ENCODE results near the gene MEN1.

MEN1 gene

DNA sequence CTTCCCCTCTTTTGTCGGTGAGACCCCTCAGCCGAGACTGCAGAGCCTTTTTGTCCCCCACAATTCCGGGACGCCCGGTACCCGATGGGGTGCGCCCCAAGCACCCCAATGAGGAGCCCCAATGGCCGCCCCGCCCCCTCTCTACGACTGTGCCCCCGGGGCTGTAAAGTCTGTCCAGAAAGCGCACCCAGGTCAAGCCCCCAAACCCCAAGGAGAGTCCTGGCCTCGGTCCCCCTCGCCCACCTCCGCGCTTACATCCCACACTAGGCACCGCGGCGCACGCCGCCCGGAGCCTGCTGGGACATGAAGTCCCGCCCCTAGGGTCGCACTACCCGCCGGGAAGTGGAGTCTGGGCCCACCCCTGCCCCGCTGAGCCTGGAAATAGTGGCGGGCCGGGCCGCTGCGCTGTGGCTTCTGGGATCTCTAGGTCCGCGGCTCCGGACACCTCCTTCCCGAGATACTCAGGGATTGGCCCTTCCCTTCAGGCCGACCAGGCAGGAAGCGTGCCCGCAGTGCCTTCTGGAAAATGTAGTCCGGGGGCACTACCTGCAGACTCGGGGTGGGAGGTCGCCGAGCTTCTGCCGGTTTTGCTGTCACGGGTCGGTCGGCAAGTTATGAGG lies at the start of gene MEN1:
Gene MEN1, minus strand, starts transcription at position 281 of the 620 bp plus-strand sequence. CDS start 442 bp downstream, outside the sequence.
- in situ Hi-C loops (cut with MboI; ENCODE audit: low sequenced_read_pairs): no loop called here

DNA sequence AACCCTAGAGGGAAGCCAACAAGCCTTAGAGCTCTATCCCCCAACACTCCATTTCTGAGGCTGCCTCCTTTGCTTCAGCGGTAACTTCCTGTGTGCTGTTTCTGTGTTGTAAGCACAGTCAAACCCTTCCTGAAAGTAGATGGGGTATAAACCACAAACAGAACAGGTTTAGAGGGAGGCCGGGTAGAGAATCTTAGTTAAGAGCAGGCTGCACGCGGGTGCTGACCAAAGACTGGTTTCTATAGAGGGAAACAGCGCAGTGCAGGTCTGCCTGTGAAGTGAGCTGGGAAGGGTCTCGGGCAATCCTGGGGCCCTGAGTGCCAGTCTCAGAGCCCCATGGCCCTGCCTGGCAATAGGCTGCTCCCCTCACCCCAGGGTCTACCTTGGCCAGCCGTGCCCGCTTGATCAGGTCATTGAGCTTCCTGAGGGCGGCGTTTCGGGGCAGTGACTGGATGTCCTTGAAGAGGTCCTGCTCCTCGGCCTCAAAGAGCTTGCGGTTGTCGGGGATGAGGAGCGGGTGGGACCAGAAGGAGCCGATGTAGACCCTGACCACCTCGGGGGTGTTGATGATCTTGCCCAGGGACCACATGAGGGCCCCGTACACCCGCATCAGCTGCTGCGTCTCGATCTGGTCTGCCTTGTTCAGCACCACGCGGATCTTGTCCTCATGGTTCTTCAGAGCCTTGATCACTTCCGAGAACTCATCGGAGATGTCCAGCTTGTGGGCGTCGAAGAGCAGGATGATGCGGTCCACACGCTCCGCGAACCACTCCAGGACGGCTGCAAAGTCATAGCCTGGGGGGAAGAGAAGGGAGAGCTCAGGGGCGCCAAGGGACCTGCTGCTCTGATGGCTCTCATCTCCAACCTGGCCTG lies 49.4 kb upstream of the MEN1 start:
- in situ Hi-C loops (cut with MboI; ENCODE audit: low sequenced_read_pairs): no loop called here

DNA sequence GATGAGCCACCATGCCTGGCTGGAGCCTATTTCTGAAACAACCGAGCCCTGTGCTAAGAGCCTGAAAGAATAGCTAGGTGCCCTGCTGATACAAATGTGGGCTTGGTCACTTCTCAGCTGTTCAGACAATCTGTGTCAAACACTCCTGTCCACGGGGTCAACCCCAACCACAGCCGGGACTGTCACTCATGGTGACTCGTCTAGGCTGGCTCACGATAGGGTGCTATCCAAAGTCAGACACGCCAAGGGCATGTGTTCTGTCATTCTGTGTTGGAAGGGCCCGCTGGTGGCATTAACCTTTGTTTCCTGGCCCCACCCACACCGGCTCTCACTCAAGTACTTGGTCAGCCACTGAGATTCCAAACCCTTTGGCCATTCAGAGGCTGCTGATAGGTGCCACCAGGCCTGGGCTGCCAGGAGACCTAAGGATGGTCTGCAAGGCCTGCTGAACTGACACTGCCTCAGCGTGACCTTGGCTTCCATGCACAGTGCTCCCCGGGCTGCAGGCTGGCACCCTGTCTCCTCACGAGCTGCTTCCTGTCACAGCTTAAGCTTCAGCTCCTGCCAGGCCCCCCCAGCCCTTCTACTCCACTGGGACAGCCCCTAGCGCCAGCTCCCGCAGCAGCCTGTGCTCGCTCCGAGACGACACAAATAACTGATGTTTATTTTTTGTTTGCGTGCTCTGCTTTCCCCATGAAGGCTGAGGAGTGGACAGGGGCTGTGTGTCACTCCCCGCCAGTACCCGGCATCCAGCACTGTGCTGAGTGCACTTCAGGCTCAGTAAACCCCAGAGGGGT lies 48.3 kb upstream of the MEN1 start:
- in situ Hi-C loops (cut with MboI; ENCODE audit: low sequenced_read_pairs): no loop called here

DNA sequence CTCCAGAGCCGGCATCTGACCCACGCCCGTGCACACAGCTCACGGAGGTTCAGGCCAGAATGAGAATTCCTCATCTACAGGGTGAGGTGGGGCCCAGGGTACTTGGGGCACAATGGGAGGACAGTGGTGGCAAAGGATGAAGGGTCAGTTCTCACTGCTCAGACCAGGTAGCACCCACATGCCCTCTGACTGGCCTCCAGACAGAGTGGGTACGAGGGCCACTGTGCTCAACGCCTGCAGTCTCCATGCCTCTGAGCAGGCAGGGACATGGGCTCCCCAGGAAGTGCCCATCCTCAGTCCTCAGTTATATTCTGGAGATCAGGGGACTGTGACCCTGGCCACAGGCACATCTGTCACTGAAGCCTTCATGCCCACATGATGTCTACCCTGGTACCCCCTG lies 47.1 kb upstream of the MEN1 start:
- in situ Hi-C loops (cut with MboI; ENCODE audit: low sequenced_read_pairs): no loop called here

DNA sequence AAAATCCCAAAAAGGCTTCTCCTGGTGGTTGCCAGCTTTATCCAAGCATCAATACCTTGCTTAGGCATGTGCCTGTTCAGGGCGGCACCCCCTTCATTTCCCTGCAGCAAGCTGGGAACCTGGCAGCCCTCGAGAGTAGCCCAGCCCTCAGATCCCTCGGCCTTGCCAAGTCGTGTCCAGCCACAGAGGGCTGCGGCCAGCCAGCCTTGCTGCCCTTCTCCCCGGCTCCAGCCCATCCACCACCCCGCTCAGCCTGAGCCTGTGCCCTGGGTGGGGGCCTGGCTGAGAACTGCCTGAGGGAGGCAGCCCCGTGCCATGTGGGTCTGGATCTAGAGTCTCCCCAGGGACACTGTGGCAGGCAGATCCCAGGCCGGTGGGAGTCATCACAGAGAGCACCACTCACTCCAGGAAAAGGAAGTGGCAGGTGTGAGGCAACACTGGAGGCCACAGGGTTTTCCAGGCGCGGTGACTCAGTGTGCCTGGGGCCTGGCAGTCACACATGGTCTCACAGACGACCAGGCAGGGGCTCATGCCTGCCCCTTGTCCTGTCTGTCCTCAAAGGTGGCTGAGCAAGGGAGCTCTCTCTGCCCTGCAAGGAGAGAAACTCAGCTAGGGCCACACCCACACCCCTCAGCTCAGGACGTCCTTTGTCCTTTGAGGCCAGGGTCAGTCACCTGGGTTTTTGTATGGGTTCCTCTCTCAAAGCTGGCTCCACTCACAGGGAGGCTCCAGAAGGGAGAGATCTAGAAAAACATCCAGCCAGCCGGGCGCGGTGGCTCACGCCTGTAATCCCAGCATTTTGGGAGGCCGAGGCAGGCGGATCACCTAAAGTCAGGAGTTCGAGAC lies 46.3 kb upstream of the MEN1 start:
- in situ Hi-C loops (cut with MboI; ENCODE audit: low sequenced_read_pairs): no loop called here

DNA sequence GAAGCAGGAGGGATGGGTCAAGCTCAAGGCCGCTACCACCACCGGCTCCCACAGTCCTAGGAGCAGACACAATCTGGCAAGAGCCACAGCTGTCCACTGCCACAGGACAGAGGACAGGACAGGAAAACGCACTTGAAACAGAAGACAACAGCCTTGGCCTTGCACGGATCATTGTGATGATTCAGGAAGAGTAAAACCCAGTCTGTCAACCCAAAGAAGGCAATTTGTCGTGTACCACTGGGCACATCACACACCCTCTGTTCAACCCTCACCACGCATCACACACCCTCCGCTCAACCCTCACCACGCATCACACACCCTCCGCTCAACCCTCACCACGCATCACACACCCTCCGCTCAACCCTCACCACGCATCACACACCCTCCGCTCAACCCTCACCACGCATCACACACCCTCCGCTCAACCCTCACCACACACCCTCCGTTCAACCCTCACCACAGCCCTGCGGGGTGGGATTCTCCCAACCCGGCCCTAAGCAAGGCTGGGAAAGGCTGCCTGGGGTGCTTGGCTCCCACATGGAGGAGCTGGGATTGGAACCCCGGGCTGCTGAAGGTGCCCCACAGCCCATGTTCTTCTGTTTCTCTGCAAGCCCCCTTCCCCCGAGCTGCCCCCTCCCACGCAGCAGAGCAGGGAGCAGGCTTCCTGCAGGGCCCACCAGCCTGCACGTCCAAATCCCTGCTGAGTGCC lies 45.4 kb upstream of the MEN1 start:
- in situ Hi-C loops (cut with MboI; ENCODE audit: low sequenced_read_pairs): no loop called here

DNA sequence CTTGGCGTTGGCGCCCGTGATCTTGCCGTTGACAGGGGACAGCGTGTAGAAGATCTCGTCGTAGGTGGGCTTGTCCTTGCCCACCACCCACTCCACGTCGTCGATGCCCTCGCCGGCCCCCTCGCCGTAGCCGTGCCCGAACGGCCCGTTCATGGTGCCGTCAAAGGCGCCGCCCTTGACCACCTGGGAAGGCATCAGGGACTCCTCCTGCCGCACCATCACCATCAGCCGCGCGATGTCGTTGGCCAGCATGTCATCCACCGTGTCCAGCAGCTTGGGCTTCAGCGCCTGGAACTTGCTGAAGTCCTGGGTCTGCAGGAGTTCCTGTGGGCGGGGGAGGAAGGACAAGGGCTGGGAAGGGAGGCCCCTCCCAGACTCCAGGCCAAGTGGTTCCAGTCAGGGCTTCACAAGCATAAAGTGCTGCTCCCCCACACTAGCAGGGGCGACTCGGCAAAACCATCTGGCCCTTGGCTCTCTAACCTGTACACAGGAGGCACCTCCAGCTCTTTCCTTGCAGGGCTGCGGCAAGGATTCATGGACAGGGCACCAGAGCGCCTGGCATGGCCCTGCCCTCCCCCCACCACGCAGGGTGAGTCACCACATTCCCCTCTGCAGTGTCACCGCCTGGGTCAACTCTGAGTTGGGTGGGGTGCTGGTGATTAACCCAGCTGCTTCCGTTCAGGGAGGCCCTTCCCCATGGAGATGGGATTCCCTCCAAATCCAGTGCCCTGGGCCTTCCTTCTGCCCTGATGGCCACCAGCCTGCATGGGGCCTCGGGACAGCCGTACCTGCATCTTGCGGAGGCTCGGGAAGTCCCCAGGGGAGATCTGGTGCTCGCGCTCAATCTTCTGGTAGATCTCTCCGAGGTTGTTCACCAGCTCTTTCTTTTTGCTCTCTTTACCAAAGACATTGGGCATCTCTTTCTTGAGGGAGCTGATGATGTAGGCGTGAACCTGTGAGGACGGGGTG lies 44.5 kb upstream of the MEN1 start:
- in situ Hi-C loops (cut with MboI; ENCODE audit: low sequenced_read_pairs): no loop called here

DNA sequence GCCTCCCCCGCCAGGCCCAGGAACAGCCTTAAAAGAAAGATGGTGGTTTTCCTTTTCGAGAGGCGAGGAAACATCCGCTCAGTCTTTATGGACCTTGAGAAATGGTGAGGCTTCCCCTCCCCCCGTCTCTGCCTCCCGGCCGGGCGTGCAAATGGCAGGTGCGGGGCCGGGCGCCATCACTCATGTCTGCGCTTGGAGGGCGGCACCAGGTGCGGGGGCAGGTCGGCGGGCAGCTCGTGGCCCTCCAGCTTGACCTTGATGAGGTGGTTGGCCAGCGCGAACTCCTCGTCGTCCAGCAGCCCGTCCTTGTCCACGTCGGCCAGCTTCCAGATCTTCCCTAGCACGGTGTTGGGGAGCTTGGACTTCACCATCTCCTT lies 43.8 kb upstream of the MEN1 start:
- in situ Hi-C loops (cut with MboI; ENCODE audit: low sequenced_read_pairs): no loop called here

DNA sequence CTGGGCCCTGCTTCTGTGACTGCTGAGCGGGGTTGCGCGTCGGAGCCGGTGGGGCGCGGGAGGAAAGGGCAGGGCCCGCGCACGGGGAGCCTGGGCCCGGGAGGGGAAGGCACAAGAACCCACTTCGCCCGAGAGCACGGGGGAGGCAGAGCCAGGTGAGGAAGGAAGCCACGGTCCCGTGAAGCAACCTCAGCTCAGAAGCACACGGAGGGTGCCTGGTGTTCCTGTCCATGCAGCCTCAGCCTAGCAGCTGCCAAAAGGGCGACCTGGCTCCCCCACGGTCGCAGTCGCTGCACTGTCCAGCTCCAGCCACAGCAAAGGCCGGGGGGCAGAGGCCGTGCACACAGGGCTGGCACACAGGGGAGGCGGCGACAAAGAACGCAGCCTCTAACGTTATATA lies 43.4 kb upstream of the MEN1 start:
- in situ Hi-C loops (cut with MboI; ENCODE audit: low sequenced_read_pairs): no loop called here

DNA sequence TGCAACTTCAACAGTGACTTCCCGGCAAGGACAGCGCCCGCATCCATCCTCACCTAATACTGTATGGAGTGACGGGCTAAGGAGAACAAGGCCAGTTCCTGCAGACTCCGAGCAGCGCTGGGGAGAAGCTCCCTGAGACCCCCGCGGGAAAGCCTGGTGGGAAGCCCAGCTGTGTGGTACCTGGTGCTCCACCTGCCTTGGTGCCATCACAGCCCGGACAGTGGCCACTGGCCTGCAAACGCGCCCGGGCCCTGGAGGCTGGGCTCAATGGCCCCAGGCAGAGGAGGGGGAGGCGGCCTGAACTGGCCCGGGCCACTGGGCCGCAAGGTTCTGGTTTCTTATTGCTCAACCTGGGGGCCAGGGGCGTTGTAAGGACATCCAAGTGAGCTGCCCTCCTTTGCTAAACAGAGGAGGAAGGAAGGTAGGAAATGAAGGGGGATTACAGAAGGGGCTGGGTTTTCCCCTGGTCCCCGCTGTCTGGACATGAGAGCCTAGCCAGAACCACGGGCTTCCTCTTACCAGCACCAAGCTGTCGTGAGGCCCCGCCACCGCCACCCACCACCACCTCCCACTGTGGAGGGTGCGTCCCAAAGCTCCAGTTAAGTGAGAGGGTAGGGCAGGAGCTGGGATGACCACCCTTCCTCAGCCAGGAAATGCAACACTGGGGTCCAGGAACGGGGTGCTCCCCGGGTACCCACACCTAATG lies 42.6 kb upstream of the MEN1 start:
- in situ Hi-C loops (cut with MboI; ENCODE audit: low sequenced_read_pairs): no loop called here

DNA sequence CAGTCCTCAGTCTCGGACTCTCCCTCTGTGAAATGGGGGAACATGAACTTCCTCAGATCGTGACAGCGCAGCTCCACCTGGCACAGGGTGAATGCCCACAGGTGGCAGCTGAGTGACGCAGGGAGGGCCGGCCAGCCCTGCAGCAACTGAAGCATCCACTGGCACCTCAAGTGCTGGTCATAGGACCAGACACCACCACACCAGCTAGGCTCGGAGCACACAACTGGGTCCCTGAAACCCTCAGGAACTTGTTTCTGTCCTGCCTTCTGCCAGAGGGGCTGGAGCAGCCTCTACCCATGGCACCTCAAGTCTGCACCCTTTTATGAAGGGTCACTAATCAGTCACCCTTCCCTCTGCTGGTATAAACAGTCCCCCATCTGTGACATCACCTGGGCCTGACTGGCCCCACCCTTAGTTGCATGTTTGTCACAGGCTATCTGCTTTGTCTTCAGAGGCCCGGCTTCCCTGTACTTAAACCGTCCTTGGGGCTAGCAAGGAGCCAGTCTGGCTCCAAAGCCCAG lies 41.5 kb upstream of the MEN1 start:
- in situ Hi-C loops (cut with MboI; ENCODE audit: low sequenced_read_pairs): no loop called here

DNA sequence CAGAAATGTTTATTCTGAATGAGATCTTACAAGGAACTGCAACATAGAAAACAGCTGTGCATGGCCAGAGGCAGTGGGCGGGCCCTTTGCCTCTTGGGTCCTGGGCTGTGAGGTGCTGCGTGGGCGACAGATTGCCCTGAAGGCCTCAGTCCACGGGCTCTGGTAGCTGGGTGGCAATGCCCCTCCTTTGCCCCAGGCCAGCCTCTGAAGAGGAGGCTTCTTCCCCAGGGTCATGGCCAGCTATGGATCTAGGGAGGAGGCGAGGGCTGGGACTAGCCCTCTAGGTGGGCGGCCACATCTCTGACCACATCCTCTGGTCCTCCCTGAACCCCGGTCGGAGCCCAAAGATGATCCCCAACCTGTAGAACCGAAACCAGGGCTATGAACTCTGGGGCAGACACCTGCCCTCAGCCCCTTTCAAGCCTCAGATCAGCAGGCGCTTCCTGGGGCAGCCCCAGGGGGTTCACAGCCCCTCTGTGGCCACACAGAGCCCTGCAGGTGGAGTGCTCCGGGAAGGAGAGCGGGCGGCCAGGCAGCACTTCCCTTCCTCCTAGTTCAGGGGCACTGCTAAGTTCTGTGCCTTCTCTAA lies 40.7 kb upstream of the MEN1 start:
- in situ Hi-C loops (cut with MboI; ENCODE audit: low sequenced_read_pairs): no loop called here

DNA sequence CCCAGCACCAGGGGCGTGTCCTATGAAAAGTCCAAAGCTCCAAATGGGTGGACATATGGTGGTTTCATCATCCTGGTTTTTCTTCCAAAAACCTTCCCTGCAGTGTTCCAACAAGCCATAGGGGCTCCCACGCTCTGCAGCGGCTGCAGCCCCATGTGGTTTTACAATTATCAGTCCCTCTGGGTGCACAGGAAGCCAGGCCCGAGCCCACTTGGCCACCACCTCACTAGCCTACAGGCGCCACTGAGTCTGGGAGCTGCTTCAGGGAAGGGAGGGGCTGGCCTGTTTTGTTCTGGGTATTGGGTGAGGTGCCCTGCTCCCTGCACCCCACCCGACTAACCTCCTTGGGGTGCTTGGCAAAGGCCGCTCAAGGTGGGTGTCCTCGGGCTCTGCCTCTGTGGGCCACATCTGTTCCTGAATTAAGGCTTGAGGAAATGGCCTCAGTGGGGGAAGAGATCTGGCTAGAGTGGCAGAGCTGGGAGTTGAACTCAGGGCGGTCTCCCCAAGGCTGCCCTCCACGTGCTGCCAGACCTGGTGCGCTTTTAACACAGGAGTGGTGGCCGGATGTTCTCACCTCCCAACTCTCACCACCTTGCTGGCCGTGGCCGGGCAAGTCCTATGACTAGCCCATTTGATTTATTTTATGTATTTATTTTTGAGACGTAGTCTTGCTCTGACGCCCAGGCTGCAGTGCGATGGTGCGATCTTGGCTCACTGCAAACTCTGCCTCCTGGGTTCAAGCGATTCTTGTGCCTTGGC lies 39.4 kb upstream of the MEN1 start:
- in situ Hi-C loops (cut with MboI; ENCODE audit: low sequenced_read_pairs): loop anchor here (5.0 kb wide), 1 partner anchor 43 kb away; no protein-coding TSS in a partner anchor

DNA sequence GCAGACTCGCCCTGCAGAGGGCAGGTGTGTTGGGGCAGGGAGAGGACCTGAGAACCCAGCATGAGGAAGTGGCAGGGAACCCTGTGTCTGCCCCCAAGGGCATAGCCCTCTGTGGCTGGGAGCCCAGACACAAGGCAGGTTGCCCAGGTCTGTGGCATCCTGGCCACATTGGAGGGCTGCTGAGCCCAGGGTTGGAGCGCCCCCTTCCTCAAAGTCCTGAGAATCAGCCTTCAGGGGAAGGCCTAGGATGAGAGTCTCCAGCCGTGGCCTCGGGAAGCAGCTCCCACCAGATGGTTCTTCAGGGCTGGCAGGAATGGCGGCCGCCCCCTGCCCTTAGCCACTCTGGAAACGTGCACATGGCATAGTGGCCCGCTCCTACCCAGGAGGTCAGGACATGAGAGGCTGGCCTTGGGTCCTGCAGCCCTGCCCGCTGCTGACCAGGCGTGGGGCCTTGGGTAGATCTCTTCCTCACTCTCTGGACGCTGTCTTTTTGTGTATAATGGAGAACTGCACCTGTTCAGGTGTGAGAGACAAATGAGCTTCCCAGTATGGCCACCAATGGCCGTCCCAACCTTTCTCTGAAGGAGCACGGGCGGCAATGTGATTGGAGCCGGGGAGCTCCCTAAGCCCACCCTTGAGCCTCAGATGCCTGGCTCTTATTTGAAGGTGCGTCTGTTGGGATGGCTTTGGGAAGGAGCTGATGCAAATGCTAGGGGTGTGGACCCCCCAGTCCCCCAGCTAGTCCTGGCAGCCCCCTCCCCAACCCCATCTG lies 38.7 kb upstream of the MEN1 start:
- in situ Hi-C loops (cut with MboI; ENCODE audit: low sequenced_read_pairs): loop anchor here (5.0 kb wide), 1 partner anchor 43 kb away; no protein-coding TSS in a partner anchor

DNA sequence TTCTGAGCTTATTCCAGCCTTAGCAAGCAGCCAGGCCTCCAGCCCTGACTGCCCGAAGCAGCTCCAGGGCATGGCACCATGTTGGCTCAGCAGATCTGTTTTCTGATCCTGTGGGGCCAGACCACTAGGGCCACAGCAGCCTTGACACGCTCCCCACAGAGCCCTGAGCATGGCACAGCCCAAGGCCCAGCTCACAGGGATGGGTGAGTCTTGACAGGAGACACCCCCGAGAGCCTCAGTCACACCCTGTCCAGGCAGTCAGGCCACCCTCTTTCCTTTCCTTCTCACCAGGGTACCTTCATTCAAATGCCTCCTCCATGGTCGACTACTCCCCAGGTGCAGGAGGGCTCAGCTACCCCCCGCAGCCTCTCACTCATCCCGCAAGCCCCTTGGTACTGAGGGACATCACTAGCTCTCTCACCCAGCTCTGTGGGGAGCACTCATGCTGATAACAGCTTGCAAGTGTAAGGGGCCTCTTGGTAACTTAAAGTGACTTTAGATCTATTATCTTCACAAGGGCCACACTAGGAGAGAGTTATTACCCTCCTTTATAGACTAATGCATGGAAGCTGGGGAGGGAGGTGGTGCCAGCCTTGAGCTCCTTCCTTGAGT lies 38.0 kb upstream of the MEN1 start:
- in situ Hi-C loops (cut with MboI; ENCODE audit: low sequenced_read_pairs): loop anchor here (5.0 kb wide), 1 partner anchor 44 kb away; no protein-coding TSS in a partner anchor

Measured in HL-60/S4 treated with phorbol 12-myristate 13-acetate at 8.2 ng/mL for 4 days and 3 days (cell line).